ENCODE results near the gene FKBP5. TPM values are rescaled to one million over a fixed set of nuclear protein-coding genes. Genes with fewer than 3 reads are reported as not detected.
"Not testable (repeated sequence)": the region's sequence is repeated elsewhere in the genome, so short reads cannot be mapped to it uniquely, and the experiment has no call there.

Gene FKBP5
- polyA plus RNA-seq, 1 experiment = 1.6 TPM

- Histone ChIP-seq H3K4me3 (ENCODE audit: low read depth, low read length) (no peak overlapping the region), H3K36me3 (ENCODE audit: control insufficient read depth, insufficient read depth, low read length) (no peaks in the 10 kb centered on the region), H3K27me3 (ENCODE audit: control insufficient read depth, insufficient read depth, low read length) (0 out of 2 replicates have a peak, but pooled peaks cover 2% of the 10 kb centered on the region)
- ChIA-PET CTCF (interaction anchor here (0.7 to 2.0 kb wide), 5 partner anchors 9 to 194 kb away, joined by 3 to 5 read pairs (median 3); no protein-coding TSS in a partner anchor), POLR2A (no interaction called here)
- no peak for DNase-seq (ENCODE audit: low read depth)
- no peak for TF ChIP-seq CTCF (IDR thresholded peaks at IDR 0.05; ENCODE audit: insufficient read depth, low read depth, low read length)
These were observed 145.1 kb downstream of the FKBP5 start for GRCh38 chr6:35543459-35544193.

GRCh38 chr6:35541836-35542235 lies 146.9 kb downstream of the FKBP5 start:
- H3K27me3 ChIP-seq (ENCODE audit: control insufficient read depth, insufficient read depth, low read length) = no peaks in the 10 kb centered on the region
- no peak overlapping the region for H3K4me3 ChIP-seq (ENCODE audit: low read depth, low read length)
- CTCF ChIA-PET = interaction anchor here (1.1 to 2.0 kb wide), 4 partner anchors 10 to 245 kb away, joined by 4 to 5 read pairs (median 4); no protein-coding TSS in a partner anchor
- DNase-seq (ENCODE audit: low read depth) = no peak
- no peaks in the 10 kb centered on the region for H3K36me3 ChIP-seq (ENCODE audit: control insufficient read depth, insufficient read depth, low read length)
- no peak for TF ChIP-seq CTCF (IDR thresholded peaks at IDR 0.05; ENCODE audit: insufficient read depth, low read depth, low read length)
- POLR2A ChIA-PET = interaction anchor here (0.5 kb wide), 1 partner anchor 70 kb away, joined by 3 read pairs; no protein-coding TSS in a partner anchor

- ChIA-PET CTCF (interaction anchor here (0.6 to 2.6 kb wide), 4 partner anchors 13 to 215 kb away, joined by 3 to 5 read pairs (median 4); no protein-coding TSS in a partner anchor), POLR2A (no interaction called here)
- TF ChIP-seq CTCF (IDR thresholded peaks at IDR 0.05; ENCODE audit: insufficient read depth, low read depth, low read length) = no peak
These were observed 149.5 kb downstream of the FKBP5 start for GRCh38 chr6:35539223-35539622.

GRCh38 chr6:35535847-35536246 lies 152.9 kb downstream of the FKBP5 start:
- DNase-seq (ENCODE audit: low read depth); H3K36me3 ChIP-seq (ENCODE audit: control insufficient read depth, insufficient read depth, low read length); H3K4me3 ChIP-seq (ENCODE audit: low read depth, low read length); H3K27me3 ChIP-seq (ENCODE audit: control insufficient read depth, insufficient read depth, low read length); POLR2A ChIA-PET: not testable (repeated sequence)
- CTCF ChIA-PET = interaction anchor here (1.0 to 2.3 kb wide), 5 partner anchors 11 to 202 kb away, joined by 3 to 14 read pairs (median 5); no protein-coding TSS in a partner anchor

More at GRCh38 chr6:35539223-35539622, 149.5 kb downstream of the FKBP5 start:
- Histone ChIP-seq H3K4me3 (ENCODE audit: low read depth, low read length) (no peak overlapping the region), H3K36me3 (ENCODE audit: control insufficient read depth, insufficient read depth, low read length) (no peaks in the 10 kb centered on the region), H3K27me3 (ENCODE audit: control insufficient read depth, insufficient read depth, low read length) (peaks cover 4% of the 10 kb centered on the region; the same call in 1 of the 2 replicates)
- no peak for DNase-seq (ENCODE audit: low read depth)

GRCh38 chr6:35534407-35535170 lies 154.1 kb downstream of the FKBP5 start:
- TF ChIP-seq CTCF (IDR thresholded peaks at IDR 0.05; ENCODE audit: insufficient read depth, low read depth, low read length) = no peak
- CTCF ChIA-PET = interaction anchor here (1.6 to 3.4 kb wide), 2 partner anchors 11 to 18 kb away, joined by 5 to 21 read pairs; no protein-coding TSS in a partner anchor
- POLR2A ChIA-PET = no interaction called here
- H3K36me3 ChIP-seq (ENCODE audit: control insufficient read depth, insufficient read depth, low read length) = no peaks in the 10 kb centered on the region
- peaks cover 7% of the 10 kb centered on the region for H3K27me3 ChIP-seq (ENCODE audit: control insufficient read depth, insufficient read depth, low read length)
- H3K4me3 ChIP-seq (ENCODE audit: low read depth, low read length) = no peak overlapping the region
- no peak for DNase-seq (ENCODE audit: low read depth)
